Spleen (tissue), 11 donors: Measurements from ENCODE around the gene DKK3. TPM values are rescaled to one million over a fixed set of nuclear protein-coding genes. Genes with fewer than 3 reads are reported as not detected.

Source experiments
- DNase-seq: peaks from one replicate; pipeline ENCODE4 v3.0.0-alpha.2; 2020
- H3K27ac ChIP-seq, 8 donors: fragments of 200-600 bp; sonication (generic) in 7 of 8; 1 replicate in 4 of 8; 2 replicates in 4 of 8; pipeline versions ENCODE4 v1.5.0 to v1.8.0; 2016 to 2021; ENCODE audit warnings: inconsistent platforms in 4 of 8, mild to moderate bottlenecking in 4 of 8, moderate library complexity in 1 of 8
- H3K27me3 ChIP-seq, 7 donors: fragments of 200-600 bp; sonication (generic) in 6 of 7; replicated peaks in 1 of 7; 1 replicate in 4 of 7; 2 replicates in 3 of 7; pipeline versions ENCODE4 v1.5.0 to v1.8.0; 2016 to 2021; ENCODE audit warnings: inconsistent platforms in 3 of 7, mild to moderate bottlenecking in 1 of 7
- H3K36me3 ChIP-seq, 6 donors: fragments of 200-600 bp; sonication (generic) in 5 of 6; 1 replicate in 4 of 6; 2 replicates in 2 of 6; pipeline versions ENCODE4 v1.5.0 to v1.8.0; 2016 to 2021; ENCODE audit warnings: inconsistent platforms in 2 of 6
- H3K4me1 ChIP-seq, 6 donors: fragments of 200-600 bp; sonication (generic) in 5 of 6; 1 replicate in 3 of 6; 2 replicates in 3 of 6; pipeline versions ENCODE4 v1.5.0 to v1.8.0; 2016 to 2021; ENCODE audit warnings: inconsistent platforms in 3 of 6
- H3K4me3 ChIP-seq, 8 donors: fragments of 200-600 bp; sonication (generic) in 7 of 8; 1 replicate in 4 of 8; 2 replicates in 4 of 8; pipeline versions ENCODE4 v1.5.0 to v1.8.0; 2016 to 2021; ENCODE audit warnings: inconsistent platforms in 4 of 8, mild to moderate bottlenecking in 4 of 8, moderate library complexity in 2 of 8
- H3K9me3 ChIP-seq, 8 donors: fragments of 200-600 bp; sonication (generic) in 7 of 8; 1 replicate in 4 of 8; 2 replicates in 4 of 8; pipeline versions ENCODE4 v1.5.0 to v1.8.0; 2016 to 2021; ENCODE audit warnings: inconsistent platforms in 4 of 8
- POLR2A ChIP-seq, 3 donors: fragments of 450-650 bp; IDR thresholded peaks; one replicate each; pipeline ENCODE4 v1.5.1; 2017; ENCODE audit warnings: antibody characterized with exemption in 3 of 3, mild to moderate bottlenecking in 1 of 3
- POLR2AphosphoS5 ChIP-seq, 3 donors: sonication (generic); formaldehyde crosslinking; IDR thresholded peaks; one replicate each; pipeline ENCODE4 v1.5.1; 2017; ENCODE audit warnings: antibody characterized with exemption in 3 of 3
- WGBS, 5 donors: extraction: QIAGEN DNeasy Blood & Tissue Kit in 3 of 5; methylation state at CpG; one replicate each; pipeline versions ENCODE4 v1.1.5 to v1.1.7; 2013 to 2018; 5-methylcytosine and 5-hydroxymethylcytosine counted together
- intact Hi-C: fragments of 100-400 bp; cut with DNase I; formaldehyde crosslinking; loops from one replicate; pipeline ENCODE4 v1.15.0; 2023; ENCODE audit warnings: low total_unique reads
- polyA plus RNA-seq, 3 donors: library from polyadenylated mRNA; stranded (reverse); fragments of 200-250 nt; gene quantifications; one replicate each; pipeline ENCODE4 v1.2.1, GENCODE V29; 2013
- total RNA-seq, 7 donors: library from RNA; depleted of rRNA in 3 of 7; stranded (reverse); fragments of >200 nt in 3 of 7; fragmentation: NEBNext Ultra II Directional in 4 of 7; extraction: Animal tissue kit (Norgen Biotek cat#: 25700) in 4 of 7; gene quantifications; one replicate each; pipeline versions ENCODE4 v1.1.0 to v1.2.1, GENCODE V29; 2016 to 2021
- TF ChIP-seq, protein P1 (sequence below), 11 experiments: fragments of 200-600 bp in 7 of 11; fragments of 450-650 bp in 4 of 11; sonication (generic) in 4 of 11; IDR thresholded peaks in 8 of 11; conservative IDR thresholded peaks in 3 of 11; 1 replicate in 7 of 11; 2 replicates in 4 of 11; pipeline versions ENCODE4 v1.4.0 to v1.8.0; 2016 to 2021; ENCODE audit warnings: antibody characterized with exemption in 11 of 11, inconsistent platforms in 4 of 11, mild to moderate bottlenecking in 1 of 11
- donor health status: healthy with polysubstance abuse.
- donor health status: DM: no; HTN: no; CAD: no; lungs with moderate emphysema.
- donor health status: DM: no; HTN: no; CAD: no.
- donor health status: Bipolar disorder and iron deficiency.
- donor health status: healthy.
- donor health status: DM: no; HTN: no; CAD: no.
- donor health status: DM: yes; HTN: yes; CAD: no.

Gene DKK3
- total and polyA plus RNA-seq, 10 donors = 8.6 to 111 (median 45.9) TPM

DNA sequence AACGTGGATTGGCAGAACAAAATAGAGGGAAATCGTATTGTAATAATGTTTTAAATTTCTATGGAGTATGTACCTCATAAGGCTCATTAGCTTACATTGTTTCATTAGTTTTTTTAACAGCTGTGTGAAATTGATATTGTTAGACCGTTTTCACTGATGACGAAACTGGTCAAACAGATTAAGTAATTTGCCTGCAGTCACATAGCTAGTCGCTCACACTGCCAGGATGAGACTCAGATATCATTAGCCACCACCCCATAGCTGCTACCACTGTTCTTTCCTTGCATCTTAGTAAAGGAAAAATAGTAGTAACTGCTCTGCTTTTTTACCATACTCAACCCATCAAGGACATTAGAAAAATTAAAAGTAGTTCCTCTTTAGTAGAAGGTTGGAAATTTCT is 64.0 kb downstream of the DKK3 start:
- intact Hi-C loops = no loop called here
- no peak overlapping the region for H3K27ac ChIP-seq
- peaks cover 3 to 100% (median 54%) of the 10 kb centered on the region in 6 donors for H3K36me3 ChIP-seq
- no peaks in the 10 kb centered on the region for H3K9me3 ChIP-seq
- H3K4me3 ChIP-seq = no peak overlapping the region
- H3K27me3 ChIP-seq = no peaks in the 10 kb centered on the region
- H3K4me1 ChIP-seq = no peaks in the 10 kb centered on the region
- TF ChIP-seq POLR2A (IDR thresholded peaks at IDR 0.05) = no peak
- TF ChIP-seq, protein P1, sequence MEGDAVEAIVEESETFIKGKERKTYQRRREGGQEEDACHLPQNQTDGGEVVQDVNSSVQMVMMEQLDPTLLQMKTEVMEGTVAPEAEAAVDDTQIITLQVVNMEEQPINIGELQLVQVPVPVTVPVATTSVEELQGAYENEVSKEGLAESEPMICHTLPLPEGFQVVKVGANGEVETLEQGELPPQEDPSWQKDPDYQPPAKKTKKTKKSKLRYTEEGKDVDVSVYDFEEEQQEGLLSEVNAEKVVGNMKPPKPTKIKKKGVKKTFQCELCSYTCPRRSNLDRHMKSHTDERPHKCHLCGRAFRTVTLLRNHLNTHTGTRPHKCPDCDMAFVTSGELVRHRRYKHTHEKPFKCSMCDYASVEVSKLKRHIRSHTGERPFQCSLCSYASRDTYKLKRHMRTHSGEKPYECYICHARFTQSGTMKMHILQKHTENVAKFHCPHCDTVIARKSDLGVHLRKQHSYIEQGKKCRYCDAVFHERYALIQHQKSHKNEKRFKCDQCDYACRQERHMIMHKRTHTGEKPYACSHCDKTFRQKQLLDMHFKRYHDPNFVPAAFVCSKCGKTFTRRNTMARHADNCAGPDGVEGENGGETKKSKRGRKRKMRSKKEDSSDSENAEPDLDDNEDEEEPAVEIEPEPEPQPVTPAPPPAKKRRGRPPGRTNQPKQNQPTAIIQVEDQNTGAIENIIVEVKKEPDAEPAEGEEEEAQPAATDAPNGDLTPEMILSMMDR (IDR thresholded peaks at IDR 0.05 in 8 of 11, conservative IDR thresholded peaks at IDR 0.05 in 3 of 11) = no peak
- no peak for TF ChIP-seq POLR2AphosphoS5 (IDR thresholded peaks at IDR 0.05)
- WGBS, 5 donors = 76 to 96% (median 86%) methylated on average over 5 of the region's 5 CpGs
- no peak for DNase-seq

DNA sequence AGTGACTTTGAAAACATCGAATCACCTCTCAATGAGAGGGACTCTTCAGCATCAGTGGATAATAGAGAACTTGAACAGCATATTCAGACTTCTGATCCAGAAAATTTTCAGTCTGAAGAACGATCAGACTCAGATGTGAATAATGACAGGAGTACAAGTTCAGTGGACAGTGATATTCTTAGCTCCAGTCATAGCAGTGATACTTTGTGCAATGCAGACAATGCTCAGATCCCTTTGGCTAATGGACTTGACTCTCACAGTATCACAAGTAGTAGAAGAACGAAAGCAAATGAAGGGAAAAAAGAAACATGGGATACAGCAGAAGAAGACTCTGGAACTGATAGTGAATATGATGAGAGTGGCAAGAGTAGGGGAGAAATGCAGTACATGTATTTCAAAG is 65.8 kb downstream of the DKK3 start:
- Histone ChIP-seq H3K27ac (no peak overlapping the region), H3K27me3 (no peaks in the 10 kb centered on the region), H3K36me3 (peaks cover 3 to 100% (median 58%) of the 10 kb centered on the region in 6 donors), H3K4me3 (no peak overlapping the region), H3K9me3 (no peaks in the 10 kb centered on the region), H3K4me1 (no peaks in the 10 kb centered on the region)
- no peak for DNase-seq
- no peak for TF ChIP-seq POLR2A (IDR thresholded peaks at IDR 0.05)
- WGBS, 5 donors = 90 to 97% (median 94%) methylated on average over 3 of the region's 3 CpGs
- intact Hi-C loops = no loop called here

DNA sequence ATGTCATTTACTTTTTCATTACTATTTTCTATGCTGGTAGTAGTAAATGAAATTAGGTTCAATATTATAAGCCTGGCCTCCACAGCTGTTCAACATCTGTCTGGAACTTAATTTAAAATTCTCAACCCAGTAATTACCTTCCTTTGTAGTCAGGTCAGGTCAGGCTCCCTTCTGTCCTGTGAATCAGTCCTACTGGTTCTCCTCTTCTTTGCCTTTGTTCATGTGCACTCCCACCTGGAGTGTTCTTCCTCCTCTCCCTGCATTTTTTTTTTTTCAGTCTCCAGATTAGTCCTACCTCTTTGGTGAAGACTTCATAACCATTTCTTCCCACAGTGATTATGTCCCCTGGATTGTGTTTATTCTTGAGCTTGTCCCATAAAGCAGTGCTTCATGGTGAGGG is 67.9 kb downstream of the DKK3 start:
- intact Hi-C loops = no loop called here
- TF ChIP-seq POLR2AphosphoS5 (IDR thresholded peaks at IDR 0.05) (no peak), POLR2A (IDR thresholded peaks at IDR 0.05) (no peak)
- TF ChIP-seq, protein P1 (IDR thresholded peaks at IDR 0.05 in 8 of 11, conservative IDR thresholded peaks at IDR 0.05 in 3 of 11) = no peak
- H3K27me3 ChIP-seq = no peaks in the 10 kb centered on the region

DNA sequence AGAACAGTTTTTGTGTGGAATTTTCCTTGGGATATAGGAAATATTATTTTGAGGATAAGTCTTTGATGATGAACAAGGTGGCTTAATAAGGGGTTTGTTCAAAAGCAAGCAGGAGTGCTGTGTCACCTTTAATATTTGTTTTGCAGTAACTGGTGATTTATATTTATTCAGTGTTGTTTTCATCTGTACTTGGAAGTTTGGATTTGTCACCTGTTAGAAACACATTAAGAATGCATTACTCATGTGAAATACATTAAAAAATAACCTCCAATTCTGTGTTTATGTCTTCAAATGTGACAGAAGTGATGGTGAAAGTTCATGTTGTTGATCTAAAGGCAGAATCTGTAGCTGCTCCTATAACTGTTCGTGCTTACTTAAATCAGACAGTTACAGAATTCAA is 70.5 kb downstream of the DKK3 start:
- TF ChIP-seq POLR2AphosphoS5 (IDR thresholded peaks at IDR 0.05) = no peak
- no peak for TF ChIP-seq POLR2A (IDR thresholded peaks at IDR 0.05)
- TF ChIP-seq, protein P1 (IDR thresholded peaks at IDR 0.05 in 8 of 11, conservative IDR thresholded peaks at IDR 0.05 in 3 of 11) = no peak
- H3K4me1 ChIP-seq = no peaks in the 10 kb centered on the region
- no peaks in the 10 kb centered on the region for H3K9me3 ChIP-seq
- no peaks in the 10 kb centered on the region for H3K27me3 ChIP-seq
- intact Hi-C loops = loop anchor here (10.0 kb wide), 1 partner anchor 107 kb away; no protein-coding TSS in a partner anchor
- H3K4me3 ChIP-seq = no peak overlapping the region
- no peak for DNase-seq
- no peak overlapping the region for H3K27ac ChIP-seq
- WGBS, 5 donors = 93 to 96% (median 95%) methylated on average over 1 of the region's 1 CpG
- H3K36me3 ChIP-seq = peaks cover 3 to 100% (median 73%) of the 10 kb centered on the region in 6 donors

More for the DNA sequence above, 67.9 kb downstream of the DKK3 start:
- H3K4me1 ChIP-seq = no peaks in the 10 kb centered on the region
- DNase-seq = no peak
- no peaks in the 10 kb centered on the region for H3K9me3 ChIP-seq
- H3K36me3 ChIP-seq = peaks cover 3 to 100% (median 67%) of the 10 kb centered on the region in 6 donors
- H3K27ac ChIP-seq = no peak overlapping the region
- no peak overlapping the region for H3K4me3 ChIP-seq

DNA sequence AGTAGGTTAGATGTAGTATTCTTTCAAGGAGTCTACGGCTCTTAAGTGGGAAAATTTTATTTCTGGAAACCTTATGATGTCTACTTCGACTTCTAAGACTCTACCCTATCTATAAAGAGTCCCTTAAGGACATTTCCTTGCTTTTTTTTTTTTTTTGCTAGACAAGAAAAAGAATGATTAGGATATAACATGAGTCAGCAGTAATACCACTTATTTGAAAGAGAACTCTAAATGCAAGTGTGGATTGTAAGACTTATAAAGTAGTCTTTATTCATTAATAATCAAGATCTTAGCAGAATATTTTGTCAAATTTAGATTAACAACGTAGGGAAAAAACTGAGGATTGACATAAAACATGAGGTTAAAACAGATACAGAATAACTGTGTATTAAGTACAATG is 71.0 kb downstream of the DKK3 start:
- TF ChIP-seq, protein P1 (IDR thresholded peaks at IDR 0.05 in 8 of 11, conservative IDR thresholded peaks at IDR 0.05 in 3 of 11) = no peak
- no peak for TF ChIP-seq POLR2AphosphoS5 (IDR thresholded peaks at IDR 0.05)
- TF ChIP-seq POLR2A (IDR thresholded peaks at IDR 0.05) = no peak
- no peak overlapping the region for H3K4me3 ChIP-seq
- H3K27me3 ChIP-seq = no peaks in the 10 kb centered on the region
- DNase-seq = no peak
- intact Hi-C loops = loop anchor here (10.0 kb wide), 1 partner anchor 107 kb away; no protein-coding TSS in a partner anchor
- peaks cover 2 to 100% (median 71%) of the 10 kb centered on the region in 6 donors for H3K36me3 ChIP-seq
- no peaks in the 10 kb centered on the region for H3K9me3 ChIP-seq
- no peaks in the 10 kb centered on the region for H3K4me1 ChIP-seq
- WGBS, 5 donors = 87 to 96% (median 91%) methylated on average over 3 of the region's 3 CpGs
- no peak overlapping the region for H3K27ac ChIP-seq
